Measurements from ENCODE around the gene SPC25.
A peak's percentile ranks its signal among the peaks of the same experiment; 100 is the strongest.
"Not testable (repeated sequence)": the region's sequence is repeated elsewhere in the genome, so short reads cannot be mapped to it uniquely, and the experiment has no call there.

SPC25 gene, protein sequence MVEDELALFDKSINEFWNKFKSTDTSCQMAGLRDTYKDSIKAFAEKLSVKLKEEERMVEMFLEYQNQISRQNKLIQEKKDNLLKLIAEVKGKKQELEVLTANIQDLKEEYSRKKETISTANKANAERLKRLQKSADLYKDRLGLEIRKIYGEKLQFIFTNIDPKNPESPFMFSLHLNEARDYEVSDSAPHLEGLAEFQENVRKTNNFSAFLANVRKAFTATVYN

DNA sequence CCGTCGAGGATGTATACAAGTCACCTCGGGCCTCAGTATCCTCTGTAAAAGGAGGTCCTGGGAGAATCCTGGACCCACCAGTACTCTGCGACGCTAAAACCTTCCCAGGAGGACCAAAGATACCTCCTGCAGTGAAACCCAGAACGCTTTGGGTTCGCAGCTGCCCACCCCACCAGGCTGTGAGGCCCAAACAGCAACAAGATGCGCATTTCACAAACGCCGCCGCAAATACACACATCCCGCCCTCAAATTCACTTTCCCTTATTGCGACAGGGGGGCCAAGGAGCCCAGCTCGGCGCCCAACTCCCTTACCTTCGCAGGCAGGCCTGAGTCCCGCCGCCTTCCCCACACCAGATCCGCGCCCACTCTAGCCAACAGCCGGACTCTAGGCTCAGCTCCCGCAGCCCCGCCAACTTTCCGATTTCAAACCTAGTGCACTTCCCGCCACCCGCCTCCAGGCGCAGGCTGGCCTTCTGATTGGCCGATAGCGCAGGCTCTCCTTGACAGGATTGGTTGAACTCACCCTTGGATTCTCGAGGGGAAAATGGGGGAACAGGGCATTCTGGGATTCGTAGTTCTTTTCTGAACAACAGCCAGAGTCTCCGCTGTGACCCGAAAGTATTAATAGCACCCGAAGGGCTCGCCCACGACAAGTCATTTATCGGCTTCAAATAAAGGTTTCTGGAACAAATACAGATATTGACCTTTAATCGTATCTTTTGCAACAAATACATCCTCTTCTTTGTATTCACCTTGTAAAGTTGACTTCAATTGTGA lies at the start of gene SPC25:
Gene SPC25 (minus strand): TSS at position 425 of the 777 bp plus-strand sequence. CDS start 911 bp downstream, outside the sequence.
- DNase-seq = peak; percentile 97

DNA sequence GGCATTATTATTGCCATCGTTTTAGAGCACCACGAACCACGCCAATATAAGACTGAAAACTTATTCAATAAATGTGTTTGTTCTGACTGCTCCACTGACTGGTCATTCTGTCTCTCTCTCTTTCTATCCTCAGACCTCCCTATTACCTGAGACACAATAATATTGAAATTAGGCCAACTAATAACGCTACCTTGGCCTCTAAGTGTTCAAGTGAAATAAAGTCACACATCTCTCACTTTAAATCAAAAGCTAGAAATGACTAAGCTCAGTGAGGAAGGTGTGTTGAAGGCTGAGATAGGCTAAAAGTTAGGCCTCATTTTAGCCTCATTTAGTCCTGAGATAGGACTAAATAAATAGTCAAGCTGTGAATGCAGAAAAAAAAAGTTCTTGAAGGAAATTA lies 49.7 kb upstream of the SPC25 start:
- no peak for DNase-seq

DNA sequence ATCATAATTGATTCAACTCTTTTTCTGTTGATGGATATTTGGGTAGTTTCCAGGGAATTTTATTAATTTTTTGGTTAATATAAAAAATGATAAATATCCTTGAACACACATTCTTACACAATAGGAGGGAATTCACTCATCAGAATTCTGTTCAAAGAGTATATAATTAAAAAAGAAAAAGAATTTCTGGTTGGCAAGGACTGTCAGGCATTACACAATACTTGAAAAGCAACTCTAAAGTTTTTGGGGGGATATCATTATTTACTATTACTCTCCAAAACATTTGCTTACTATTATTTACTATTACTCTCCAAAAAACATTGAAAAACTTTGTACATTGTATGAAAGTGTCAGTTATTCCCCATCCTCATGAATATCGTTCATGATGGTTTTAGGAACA lies 48.8 kb upstream of the SPC25 start:
- no peak for DNase-seq

DNA sequence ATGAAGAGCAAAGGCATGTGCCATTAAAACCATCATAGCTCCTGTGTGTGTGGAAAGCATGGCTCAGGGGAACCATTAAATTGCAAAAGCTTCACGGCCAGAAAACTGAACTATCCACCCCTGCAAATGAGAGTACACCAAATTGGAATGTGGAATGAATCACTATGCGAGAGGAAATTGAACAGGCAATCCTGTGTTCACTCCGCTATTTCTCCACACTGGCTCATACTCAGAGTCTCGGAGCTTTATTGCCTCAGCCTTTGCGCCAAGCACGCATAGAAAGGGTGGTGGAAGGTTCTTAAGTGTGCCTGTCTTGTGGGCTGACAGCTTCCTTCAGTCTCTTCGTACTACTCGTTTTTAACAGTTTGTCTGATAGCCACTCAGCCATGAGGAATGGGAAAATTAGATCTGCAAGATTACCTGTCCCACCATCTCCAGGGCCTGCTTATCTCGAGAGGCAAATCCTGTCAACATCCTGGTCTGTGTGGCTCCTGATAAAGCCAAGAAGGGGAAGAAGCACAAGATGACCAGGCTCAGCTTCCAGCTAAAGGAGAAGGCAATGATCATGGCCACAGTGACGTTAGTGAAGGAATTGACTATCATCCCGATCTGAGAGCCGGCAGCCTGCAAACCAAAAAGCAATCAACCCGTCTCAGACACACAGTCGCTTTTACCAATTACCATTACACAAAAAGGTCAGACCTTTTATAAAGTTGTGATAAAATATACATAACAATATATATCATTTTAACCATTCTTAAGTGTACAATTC lies 45.8 kb upstream of the SPC25 start:
- DNase-seq = peak; percentile 76

DNA sequence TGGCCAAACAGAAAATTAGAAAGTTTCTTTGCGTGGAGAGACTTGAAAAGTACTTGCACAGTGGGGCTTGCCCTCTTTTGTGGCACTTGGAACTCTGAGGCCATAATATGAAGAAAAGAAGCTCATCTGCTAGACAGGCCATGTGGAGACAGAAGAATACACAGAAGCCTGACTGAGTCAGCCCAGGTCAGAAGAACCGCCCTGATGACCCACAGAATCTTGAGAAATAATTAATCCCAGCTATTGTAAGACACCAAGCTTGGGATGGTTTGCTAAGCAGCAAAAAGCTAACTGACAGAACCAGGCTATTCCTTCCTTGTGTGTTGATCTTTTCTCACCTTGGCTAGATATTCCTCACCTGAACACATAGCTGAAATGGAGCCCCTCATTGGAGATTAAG lies 44.6 kb upstream of the SPC25 start:
- DNase-seq = no peak

DNA sequence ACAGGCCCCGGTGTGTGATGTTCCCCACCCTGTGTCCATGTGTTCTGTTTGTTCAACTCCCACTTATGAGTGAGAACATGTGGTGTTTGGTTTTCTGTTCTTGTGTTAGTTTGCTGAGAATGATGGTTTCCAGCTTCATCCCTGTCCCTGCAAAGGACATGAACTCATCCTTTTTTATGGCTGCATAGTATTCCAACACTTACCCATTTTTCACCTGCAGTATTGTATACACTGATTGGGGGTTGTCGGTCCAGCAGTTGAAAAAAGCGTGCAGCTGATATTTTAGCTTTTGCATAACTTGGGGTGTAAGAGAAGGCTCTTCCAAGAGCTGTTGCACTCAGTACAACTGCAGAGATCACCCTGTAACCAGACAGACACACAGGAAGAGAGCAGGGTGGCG lies 41.9 kb upstream of the SPC25 start:
- DNase-seq = not testable (repeated sequence)

DNA sequence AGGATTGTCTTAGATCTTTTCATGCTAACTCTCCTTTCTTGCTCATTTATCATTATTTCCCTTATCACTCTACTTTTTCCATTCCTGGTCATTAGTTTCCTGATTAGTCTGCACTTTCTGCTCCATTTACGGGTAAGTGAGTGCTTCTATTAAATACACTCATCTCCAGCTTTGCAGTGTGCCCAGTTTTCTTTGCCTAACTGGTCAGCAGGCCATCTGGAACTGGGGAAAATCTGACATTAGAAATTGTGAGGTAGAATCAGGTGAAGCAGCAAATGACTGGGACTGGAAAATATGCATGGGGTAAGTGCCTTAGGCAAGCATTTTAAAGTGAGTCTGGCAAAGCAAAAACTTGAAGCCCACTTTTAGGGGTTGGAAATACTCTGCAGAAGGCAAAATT lies 40.0 kb upstream of the SPC25 start:
- DNase-seq = no peak

DNA sequence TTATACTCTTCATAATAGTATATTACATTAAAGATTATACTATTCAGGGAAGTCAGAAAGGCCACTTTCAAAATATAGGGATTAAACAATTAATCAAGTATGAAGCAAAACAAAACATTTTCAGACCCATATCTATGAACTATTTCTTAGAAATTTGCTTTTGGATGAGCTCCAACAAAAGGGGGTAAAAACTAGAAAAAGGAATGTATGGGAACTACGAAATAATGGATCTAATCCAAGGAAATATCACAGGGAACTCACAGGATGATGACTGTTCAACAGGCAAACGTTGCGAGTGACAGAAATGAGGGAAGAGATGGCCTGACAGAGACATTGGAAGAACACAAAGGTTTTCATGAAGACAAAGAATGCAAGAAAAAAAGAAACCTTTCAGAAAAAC lies 38.8 kb upstream of the SPC25 start:
- DNase-seq = no peak

DNA sequence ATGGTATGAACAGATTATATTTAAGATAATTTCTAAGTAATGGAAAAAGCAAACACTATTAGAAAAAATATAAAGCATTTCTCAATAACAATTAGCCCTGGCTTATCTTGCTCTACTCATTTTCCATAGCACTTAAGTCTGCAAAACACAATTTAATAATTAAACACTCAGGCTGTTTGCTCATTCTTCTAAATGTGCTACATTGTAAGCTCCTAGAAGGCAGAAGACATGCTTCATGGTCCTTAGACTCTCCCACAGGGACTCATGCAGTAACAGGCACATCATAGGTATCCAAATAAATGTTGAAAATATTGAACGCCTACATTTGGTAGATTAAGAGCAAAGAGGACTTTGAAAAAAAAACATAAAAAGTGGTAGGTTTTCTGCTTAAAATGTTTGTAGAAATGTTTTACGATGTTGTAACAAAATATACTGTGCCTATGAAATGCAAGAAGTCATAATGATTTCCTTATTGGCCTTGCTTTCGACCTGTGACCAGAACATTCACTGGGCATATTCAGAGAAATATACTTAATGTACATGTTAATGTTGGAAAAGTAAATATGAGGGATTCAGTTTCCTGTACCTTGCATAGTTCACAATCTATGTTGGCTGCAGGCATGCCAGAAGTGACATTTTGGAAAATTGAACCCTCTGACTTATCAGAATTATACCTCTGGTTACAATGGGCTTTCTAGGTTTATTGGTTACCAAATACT lies 38.0 kb upstream of the SPC25 start:
- DNase-seq = no peak

DNA sequence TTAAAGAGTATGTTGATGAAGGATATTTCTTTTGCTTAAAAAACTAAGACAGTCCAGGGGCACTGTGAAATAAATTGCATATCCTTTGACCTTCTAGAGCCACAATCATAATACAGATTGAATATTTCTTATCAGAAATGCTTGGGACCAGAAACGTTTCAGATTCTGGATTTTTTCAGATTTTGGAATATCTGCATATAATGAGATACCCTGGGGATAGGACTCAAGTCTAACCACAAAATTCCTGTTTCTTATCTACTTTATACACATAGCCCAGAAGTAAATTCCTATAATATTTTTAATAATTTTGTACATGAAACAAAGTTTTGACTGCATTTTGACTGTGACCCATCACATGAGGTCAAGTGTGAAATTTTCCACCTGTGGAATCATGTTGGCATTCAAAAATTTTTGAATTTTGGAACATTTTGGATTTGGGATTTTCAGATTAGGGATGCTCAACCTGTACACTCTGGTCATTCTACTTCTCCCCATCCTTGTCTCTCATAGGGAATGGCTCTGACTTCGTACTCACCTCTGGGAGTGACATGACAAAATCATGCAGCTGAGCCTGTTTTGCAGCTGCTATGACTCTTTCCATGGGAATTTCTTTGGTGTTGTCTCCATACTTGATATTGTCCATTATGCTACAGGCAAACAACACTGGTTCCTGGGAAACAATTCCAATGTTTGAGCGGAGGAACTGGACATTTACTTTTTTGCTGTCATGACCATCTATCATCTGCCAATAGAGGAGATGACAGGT lies 36.6 kb upstream of the SPC25 start:
- peak; percentile 70 for DNase-seq

DNA sequence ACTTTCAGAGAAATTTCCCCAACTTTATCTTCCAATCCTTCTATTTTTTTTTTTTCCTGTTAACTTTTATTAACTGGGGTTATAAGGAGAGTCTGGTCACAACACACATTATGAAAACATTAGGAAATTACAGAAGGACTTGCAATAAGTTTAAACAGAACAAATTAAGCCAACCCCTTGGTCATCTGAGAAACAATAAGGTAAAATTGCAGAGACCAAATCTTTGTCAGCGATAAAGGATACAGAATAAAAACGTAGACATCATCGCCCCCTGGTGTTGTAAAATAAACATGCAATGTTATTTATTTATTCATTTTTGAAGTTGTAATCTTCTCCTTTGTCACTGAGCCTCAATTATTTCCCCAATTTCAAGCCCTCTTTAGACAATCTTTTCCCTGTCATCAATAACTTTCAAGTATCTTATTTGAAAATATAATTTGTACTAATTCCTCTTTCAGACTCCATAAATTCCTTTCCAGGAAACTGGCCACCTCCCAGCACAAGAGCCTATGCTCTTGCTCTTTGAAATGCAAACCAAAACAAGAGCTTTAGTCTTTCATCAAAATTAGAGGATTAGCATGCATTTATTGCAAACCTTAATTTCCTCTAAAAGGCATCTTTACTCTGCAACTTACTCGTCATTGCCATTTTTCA lies 30.4 kb upstream of the SPC25 start:
- DNase-seq = no peak

DNA sequence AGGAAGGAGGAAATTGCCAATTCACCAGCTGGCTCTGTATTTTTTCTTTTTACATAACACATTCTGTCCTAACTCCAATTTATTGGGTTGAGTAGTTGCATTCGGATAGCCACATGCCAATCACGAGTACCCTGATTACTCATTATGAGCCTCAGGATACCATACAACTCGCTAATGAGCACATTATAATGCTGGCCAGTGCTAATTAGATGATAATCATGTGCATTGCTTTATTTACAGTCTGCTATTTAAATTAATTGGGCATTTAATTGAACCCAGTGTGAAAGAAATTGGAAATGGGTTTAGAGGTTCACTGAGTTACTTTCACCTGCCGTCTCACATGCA lies 26.1 kb upstream of the SPC25 start:
- no peak for DNase-seq

DNA sequence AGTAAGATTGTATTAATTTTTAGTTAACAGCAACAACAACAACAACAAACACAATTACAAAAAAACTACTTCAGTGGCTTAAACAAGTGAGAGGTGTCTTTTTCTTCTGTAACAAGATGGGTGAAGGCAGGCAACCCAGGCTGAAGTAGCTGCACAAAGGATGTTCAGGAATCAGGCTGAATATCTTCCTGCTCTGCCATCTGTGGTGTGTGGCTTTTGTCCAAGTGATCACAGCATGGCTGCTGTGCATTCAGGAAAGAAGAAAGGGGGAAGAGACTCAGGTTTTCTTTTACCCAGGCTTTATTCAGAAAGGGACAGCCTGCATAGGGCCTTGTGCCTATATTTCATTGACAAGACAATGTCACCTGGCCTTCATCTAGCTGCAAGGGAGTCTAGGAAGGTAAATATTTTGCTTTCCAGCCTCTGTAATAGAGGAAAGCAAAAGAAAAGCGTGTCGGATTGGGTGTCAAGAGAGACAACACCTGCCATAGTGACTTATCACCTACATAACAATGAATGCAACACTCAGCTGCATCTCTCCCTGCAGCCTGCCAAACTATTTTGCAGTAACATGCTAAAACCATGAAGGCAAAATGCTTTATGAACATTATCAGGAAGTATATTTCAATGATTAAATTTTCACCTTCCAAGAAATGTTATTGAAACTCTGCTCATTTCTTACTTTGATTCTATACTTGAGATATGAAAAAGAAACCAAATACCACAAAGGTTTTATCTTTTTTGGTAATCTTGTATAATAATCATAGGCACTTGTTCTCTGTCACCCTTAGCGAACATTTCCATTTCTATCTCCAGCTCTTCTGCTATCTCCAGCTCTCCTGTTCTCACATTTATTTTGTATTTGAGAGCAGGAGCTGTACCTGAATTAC lies 25.5 kb upstream of the SPC25 start:
- DNase-seq = no peak

DNA sequence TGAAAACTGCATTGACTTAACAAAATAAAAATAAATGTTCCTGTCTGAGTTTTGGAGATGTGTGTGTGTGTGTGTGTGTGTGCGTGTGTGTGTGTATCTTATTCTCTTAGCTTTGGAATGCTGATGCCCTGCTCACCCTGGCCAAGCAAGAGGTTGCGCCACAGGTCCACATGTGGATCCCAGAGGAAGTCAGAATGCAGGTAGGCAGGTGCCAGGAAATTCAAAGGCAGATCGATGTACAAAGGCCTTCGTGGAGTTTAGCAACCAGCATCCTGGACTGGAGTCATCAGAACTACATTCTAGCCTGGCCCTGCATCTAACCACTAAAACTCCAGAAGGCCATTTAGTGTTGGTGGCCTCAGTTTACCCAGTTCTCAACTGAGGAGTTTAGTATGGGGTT lies 23.3 kb upstream of the SPC25 start:
- no peak for DNase-seq

DNA sequence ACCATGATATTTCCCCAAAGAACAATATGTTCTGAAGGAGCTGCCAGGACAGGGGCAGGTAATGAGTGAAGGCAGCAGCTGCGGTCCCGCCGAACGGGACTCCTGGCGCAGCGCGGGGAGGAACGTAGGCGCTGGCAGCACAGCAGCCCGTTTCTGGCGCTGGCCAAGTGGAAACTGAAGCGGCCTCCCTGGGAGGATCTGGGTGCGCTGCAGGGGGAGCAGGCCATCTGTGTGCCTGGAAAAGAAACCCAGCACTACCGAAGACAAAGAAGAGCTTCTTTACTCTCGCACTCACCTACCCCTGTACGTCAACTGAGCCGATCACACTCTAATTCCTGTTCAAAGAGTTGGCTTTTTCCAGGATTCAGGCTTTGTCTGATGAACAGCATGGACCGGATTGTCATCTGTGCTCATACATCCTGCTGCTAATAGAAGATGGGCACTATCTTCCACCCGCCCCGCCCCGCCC lies 22.7 kb upstream of the SPC25 start:
- peak; percentile 76 for DNase-seq

DNA sequence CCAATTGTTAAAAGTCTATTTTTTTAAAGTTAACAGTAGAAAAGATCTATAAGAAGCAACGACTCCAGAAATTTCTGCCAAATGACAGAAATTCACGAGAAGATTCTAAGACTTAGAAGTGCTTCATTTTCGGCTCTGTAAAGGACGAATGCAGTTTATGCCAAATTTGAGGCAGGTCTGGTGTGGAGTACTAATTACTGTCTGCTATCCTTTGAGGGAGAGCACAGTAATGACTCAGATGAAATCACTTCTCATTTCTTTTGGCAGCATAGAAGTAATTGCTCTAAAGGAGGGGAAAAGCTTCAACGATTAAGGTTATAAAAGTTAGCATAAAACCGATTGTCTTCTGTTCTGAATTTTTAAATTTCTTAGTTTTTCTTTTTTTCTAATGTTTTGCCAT lies 22.2 kb upstream of the SPC25 start:
- no peak for DNase-seq

DNA sequence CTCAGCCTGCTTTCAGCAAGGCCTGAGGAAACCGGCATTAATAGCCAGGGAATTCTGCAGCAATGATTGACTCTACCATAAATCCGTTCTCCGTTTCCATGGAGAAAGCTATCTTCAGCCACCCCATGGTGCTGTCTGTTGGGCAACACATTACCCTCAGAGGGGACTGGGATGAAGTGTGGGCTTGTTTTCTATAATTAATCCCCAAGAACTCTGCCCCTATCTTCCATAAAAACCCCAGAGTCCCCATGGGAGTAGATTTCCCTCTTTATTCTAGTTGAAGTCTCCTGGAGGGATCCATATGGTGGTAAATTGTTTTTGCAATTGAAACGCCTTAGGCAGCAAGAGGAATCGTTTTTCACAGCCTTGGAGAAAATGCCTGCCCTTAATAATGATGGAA lies 20.1 kb upstream of the SPC25 start:
- no peak for DNase-seq

DNA sequence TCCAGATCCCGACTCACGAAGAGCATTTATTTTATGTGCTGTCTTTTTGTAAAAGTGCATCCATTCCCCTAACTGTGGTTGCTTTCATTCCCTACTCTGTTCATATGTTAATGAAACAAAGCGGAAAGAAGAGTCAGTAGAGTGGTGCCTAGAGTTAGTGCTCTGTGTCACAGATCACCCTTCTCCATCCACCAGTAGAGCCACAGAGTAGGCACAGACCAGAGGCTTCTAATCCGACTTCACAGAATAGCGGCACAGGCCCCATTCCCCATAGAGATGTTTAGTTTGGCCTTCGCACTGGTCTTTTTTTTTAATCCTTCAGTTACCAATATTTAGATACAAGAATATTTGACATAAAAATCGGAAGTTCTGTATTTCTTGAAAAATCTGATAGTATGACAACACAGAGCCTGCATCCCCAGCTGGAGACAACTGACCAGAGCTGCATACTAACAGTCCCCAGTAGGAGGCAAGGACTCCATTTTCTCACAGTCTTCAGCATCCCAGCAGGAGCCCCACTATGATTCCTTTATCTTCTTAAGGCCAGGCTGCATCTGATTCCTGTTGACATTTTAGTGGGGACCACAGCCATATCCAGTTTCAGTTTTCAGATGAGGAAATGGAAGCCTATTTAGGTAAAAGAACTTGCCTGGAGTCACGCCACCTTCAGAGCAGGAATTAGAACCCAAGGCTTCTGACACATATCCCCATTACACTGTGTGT lies 17.9 kb upstream of the SPC25 start:
- DNase-seq = no peak

DNA sequence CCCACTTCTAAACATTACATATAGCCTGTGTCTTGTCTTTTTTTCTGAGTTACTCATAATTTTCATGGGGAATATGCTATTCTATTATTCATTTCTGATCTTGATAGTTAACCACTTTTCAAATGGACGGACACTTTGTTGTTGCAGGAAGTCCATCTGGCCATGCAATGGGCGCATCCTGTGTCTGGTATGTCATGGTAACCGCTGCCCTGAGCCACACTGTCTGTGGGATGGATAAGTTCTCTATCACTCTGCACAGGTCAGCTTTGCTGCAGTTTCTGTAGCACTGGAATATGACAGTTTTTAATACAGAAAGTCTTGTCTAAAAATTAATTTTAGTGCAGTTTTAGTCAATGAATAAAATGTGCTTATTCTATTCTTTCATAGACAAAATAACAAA lies 14.1 kb upstream of the SPC25 start:
- no peak for DNase-seq

DNA sequence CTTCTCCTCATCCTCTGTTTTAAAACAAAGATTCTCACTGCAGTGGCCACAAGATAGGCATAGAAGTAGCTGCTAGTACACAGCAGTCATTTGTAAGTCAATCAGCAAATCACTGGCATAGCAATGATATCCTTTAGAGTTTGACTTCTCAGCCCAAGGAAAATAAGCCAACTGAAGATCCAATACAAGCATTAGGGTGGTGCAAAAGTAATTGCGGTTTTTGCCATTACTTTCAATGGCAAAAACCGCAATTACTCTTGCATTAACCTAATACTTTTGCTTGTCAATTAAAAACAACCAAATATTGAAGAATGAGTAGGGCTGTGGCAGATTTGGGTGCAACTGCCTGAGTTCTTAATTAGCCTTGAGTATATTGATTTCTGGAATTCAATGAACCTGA lies 13.7 kb upstream of the SPC25 start:
- no peak for DNase-seq
